ENCODE measurements around the gene NAV2.

NAV2 gene

GRCh38 chr11:19861171-19861570 lies 148.5 kb downstream of the NAV2 start (continued):
- no peak for TF ChIP-seq PATZ1 (CRISPR knock-in tag; IDR thresholded peaks at IDR 0.05; ENCODE audit: borderline replicate concordance)

GRCh38 chr11:19862091-19862490 lies 149.5 kb downstream of the NAV2 start:
- no peak for ATAC-seq
- TF ChIP-seq PATZ1 (CRISPR knock-in tag; IDR thresholded peaks at IDR 0.05; ENCODE audit: borderline replicate concordance) = no peak
- TF ChIP-seq ZFP3 (CRISPR knock-in tag; IDR thresholded peaks at IDR 0.05) = no peak
- no peak for TF ChIP-seq OSR1 (CRISPR knock-in tag; IDR thresholded peaks at IDR 0.05)
- no peak for TF ChIP-seq ZFP30 (CRISPR knock-in tag; IDR thresholded peaks at IDR 0.05)
- TF ChIP-seq ISL1 (CRISPR knock-in tag; IDR thresholded peaks at IDR 0.05) = no peak
- no peak for TF ChIP-seq TCF4 (CRISPR knock-in tag; IDR thresholded peaks at IDR 0.05; ENCODE audit: borderline replicate concordance)
- no peak for TF ChIP-seq POU6F1 (CRISPR knock-in tag; IDR thresholded peaks at IDR 0.05; ENCODE audit: borderline replicate concordance, low read depth)
- TF ChIP-seq PPARA (CRISPR knock-in tag; IDR thresholded peaks at IDR 0.05; ENCODE audit: borderline replicate concordance) = no peak
- no peak for TF ChIP-seq ZNF70 (CRISPR knock-in tag; IDR thresholded peaks at IDR 0.05)
- TF ChIP-seq, protein P1, sequence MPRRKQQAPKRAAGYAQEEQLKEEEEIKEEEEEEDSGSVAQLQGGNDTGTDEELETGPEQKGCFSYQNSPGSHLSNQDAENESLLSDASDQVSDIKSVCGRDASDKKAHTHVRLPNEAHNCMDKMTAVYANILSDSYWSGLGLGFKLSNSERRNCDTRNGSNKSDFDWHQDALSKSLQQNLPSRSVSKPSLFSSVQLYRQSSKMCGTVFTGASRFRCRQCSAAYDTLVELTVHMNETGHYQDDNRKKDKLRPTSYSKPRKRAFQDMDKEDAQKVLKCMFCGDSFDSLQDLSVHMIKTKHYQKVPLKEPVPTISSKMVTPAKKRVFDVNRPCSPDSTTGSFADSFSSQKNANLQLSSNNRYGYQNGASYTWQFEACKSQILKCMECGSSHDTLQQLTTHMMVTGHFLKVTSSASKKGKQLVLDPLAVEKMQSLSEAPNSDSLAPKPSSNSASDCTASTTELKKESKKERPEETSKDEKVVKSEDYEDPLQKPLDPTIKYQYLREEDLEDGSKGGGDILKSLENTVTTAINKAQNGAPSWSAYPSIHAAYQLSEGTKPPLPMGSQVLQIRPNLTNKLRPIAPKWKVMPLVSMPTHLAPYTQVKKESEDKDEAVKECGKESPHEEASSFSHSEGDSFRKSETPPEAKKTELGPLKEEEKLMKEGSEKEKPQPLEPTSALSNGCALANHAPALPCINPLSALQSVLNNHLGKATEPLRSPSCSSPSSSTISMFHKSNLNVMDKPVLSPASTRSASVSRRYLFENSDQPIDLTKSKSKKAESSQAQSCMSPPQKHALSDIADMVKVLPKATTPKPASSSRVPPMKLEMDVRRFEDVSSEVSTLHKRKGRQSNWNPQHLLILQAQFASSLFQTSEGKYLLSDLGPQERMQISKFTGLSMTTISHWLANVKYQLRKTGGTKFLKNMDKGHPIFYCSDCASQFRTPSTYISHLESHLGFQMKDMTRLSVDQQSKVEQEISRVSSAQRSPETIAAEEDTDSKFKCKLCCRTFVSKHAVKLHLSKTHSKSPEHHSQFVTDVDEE (CRISPR knock-in tag; IDR thresholded peaks at IDR 0.05) = no peak
- TF ChIP-seq ZC3H10 (CRISPR knock-in tag; IDR thresholded peaks at IDR 0.05) = no peak

DNA sequence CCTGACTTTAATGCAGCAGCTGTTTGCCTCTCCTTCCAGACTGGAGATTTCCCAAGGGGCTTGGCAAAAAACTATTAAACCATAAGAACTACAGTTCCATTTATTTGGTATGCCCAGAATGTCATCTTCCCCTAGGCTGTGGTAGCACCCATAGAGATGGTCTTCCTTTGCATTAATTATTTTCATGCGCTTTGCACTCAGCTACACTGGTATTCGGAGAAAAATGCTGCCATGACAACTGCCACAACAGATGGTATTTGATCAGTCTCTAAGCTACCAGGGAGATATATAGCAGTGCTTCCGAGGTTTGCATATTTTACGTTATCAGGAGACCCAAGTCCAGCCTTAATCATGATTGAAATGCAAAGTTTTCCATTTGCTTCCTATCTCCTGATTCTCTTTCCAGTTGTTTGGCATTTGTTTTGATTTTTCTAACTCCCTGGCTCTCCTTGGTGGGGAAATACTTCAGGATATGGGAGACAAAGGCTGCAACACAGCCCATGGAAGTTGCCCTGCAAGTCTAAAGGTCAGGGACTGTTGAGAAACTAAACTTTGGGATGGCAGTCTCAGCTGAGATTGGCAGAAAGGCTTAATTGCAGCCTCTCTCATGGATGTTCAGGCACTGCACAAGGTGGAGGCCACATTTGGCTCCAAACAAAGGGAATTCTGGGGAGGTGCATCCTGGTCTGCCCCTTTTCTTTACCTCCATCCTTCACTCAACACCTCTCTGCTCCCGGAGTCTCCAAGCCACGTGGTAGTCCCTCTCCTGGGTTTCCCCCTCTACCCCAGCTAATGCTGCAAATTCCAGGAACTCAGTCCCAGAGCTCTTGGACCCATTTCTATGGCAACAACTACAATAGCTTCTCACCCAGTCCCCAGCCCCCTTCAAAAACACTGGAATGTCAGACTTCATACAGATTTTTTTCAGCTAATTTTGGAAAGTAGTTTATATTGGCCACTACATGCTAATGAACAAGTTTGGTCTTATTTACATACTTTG lies 151.8 kb downstream of the NAV2 start:
- peak; percentile 69 for ATAC-seq
- TF ChIP-seq ZNF70 (CRISPR knock-in tag; IDR thresholded peaks at IDR 0.05) (no peak), PPARA (CRISPR knock-in tag; IDR thresholded peaks at IDR 0.05; ENCODE audit: borderline replicate concordance) (no peak), ZFP3 (CRISPR knock-in tag; IDR thresholded peaks at IDR 0.05) (no peak), OSR1 (CRISPR knock-in tag; IDR thresholded peaks at IDR 0.05) (no peak), CSDC2 (CRISPR knock-in tag; IDR thresholded peaks at IDR 0.05) (no peak), ZC3H10 (CRISPR knock-in tag; IDR thresholded peaks at IDR 0.05) (no peak), CREB5 (CRISPR knock-in tag; IDR thresholded peaks at IDR 0.05; ENCODE audit: low read depth) (no peak), ESRRG (CRISPR knock-in tag; IDR thresholded peaks at IDR 0.05) (no peak), TCF4 (CRISPR knock-in tag; IDR thresholded peaks at IDR 0.05; ENCODE audit: borderline replicate concordance) (no peak), RARB (CRISPR knock-in tag; IDR thresholded peaks at IDR 0.05) (no peak), PATZ1 (CRISPR knock-in tag; IDR thresholded peaks at IDR 0.05; ENCODE audit: borderline replicate concordance) (no peak), ZFP30 (CRISPR knock-in tag; IDR thresholded peaks at IDR 0.05) (no peak), TOX (CRISPR knock-in tag; IDR thresholded peaks at IDR 0.05; ENCODE audit: borderline replicate concordance) (no peak), BACH2 (CRISPR knock-in tag; IDR thresholded peaks at IDR 0.05; ENCODE audit: borderline replicate concordance) (no peak)
- TF ChIP-seq, protein P1 (CRISPR knock-in tag; IDR thresholded peaks at IDR 0.05) = no peak

Measured in SK-N-SH treated with all-trans-retinoic acid at 6 μM for 48 hours (cell line).